ENCODE measurements around the gene TSPOAP1. TPM values are rescaled to one million over a fixed set of nuclear protein-coding genes. Genes with fewer than 3 reads are reported as not detected.

TSPOAP1 gene
- total RNA-seq, 1 donor from 2014 or later = 0.79 TPM

GRCh38 chr17:58312021-58312630 lies 16.5 kb downstream of the TSPOAP1 start:
- peaks cover 2% of the 10 kb centered on the region for H3K9me3 Mint-ChIP-seq (ENCODE audit: unreplicated experiment)
- no peaks in the 10 kb centered on the region for H3K4me1 ChIP-seq (ENCODE audit: insufficient read depth, low read length)
- H3K27me3 Mint-ChIP-seq (ENCODE audit: low read depth, unreplicated experiment) = peaks cover 33% of the 10 kb centered on the region
- H3K27me3 ChIP-seq (ENCODE audit: insufficient read depth, low read length) = no peaks in the 10 kb centered on the region
- H3K79me2 ChIP-seq (ENCODE audit: insufficient read depth, low read length) = no peaks in the 10 kb centered on the region
- H3K9me3 ChIP-seq (ENCODE audit: insufficient read depth, low read depth, low read length) = no peaks in the 10 kb centered on the region
- TF ChIP-seq CTCF (IDR thresholded peaks at IDR 0.05; ENCODE audit: insufficient read depth, low read depth, low read length) (no peak), EZH2 (IDR thresholded peaks at IDR 0.05; ENCODE audit: insufficient read depth, low read length) (no peak)
- no peaks in the 10 kb centered on the region for H3K4me1 Mint-ChIP-seq (ENCODE audit: low read depth, unreplicated experiment)
- no peaks in the 10 kb centered on the region for H3K36me3 ChIP-seq (ENCODE audit: insufficient read depth, low read length)
- H2AFZ ChIP-seq (ENCODE audit: low read depth, low read length) = no peak overlapping the region
- no peak overlapping the region for H3K4me3 Mint-ChIP-seq (ENCODE audit: unreplicated experiment)
- no peak overlapping the region for H3K9ac ChIP-seq (ENCODE audit: low read length)
- no peak overlapping the region for H3K4me2 ChIP-seq (ENCODE audit: low read length)
- H3K27ac Mint-ChIP-seq (ENCODE audit: unreplicated experiment) = no peak overlapping the region
- no peak overlapping the region for H3K27ac ChIP-seq (ENCODE audit: low read depth, low read length)
- no peaks in the 10 kb centered on the region for H4K20me1 ChIP-seq (ENCODE audit: insufficient read depth, low read length)
- no peak for DNase-seq (ENCODE audit: low read depth)
- no peak for FAIRE-seq
- H3K36me3 Mint-ChIP-seq (ENCODE audit: low read depth, unreplicated experiment) = no peaks in the 10 kb centered on the region
- no peak overlapping the region for H3K4me3 ChIP-seq (ENCODE audit: insufficient read depth, low read depth, low read length)

- no peak overlapping the region for H3K4me3 Mint-ChIP-seq (ENCODE audit: unreplicated experiment)
These were observed 17.1 kb downstream of the TSPOAP1 start for GRCh38 chr17:58311429-58311894.

More at GRCh38 chr17:58311429-58311894, 17.1 kb downstream of the TSPOAP1 start:
- H2AFZ ChIP-seq (ENCODE audit: low read depth, low read length) = no peak overlapping the region
- no peaks in the 10 kb centered on the region for H3K36me3 ChIP-seq (ENCODE audit: insufficient read depth, low read length)
- H3K27ac ChIP-seq (ENCODE audit: low read depth, low read length) = no peak overlapping the region
- H4K20me1 ChIP-seq (ENCODE audit: insufficient read depth, low read length) = no peaks in the 10 kb centered on the region
- Mint-ChIP-seq H3K27ac (ENCODE audit: unreplicated experiment) (no peak overlapping the region), H3K4me1 (ENCODE audit: low read depth, unreplicated experiment) (no peaks in the 10 kb centered on the region), H3K27me3 (ENCODE audit: low read depth, unreplicated experiment) (peaks cover 36% of the 10 kb centered on the region), H3K36me3 (ENCODE audit: low read depth, unreplicated experiment) (no peaks in the 10 kb centered on the region), H3K9me3 (ENCODE audit: unreplicated experiment) (peaks cover 2% of the 10 kb centered on the region)
- H3K9me3 ChIP-seq (ENCODE audit: insufficient read depth, low read depth, low read length) = no peaks in the 10 kb centered on the region
- TF ChIP-seq EZH2 (IDR thresholded peaks at IDR 0.05; ENCODE audit: insufficient read depth, low read length) = no peak
- TF ChIP-seq CTCF (IDR thresholded peaks at IDR 0.05; ENCODE audit: insufficient read depth, low read depth, low read length) = no peak
- no peak for DNase-seq (ENCODE audit: low read depth)
- H3K4me1 ChIP-seq (ENCODE audit: insufficient read depth, low read length) = no peaks in the 10 kb centered on the region
- H3K79me2 ChIP-seq (ENCODE audit: insufficient read depth, low read length) = no peaks in the 10 kb centered on the region
- H3K4me3 ChIP-seq (ENCODE audit: insufficient read depth, low read depth, low read length) = no peak overlapping the region
- H3K4me2 ChIP-seq (ENCODE audit: low read length) = no peak overlapping the region
- H3K27me3 ChIP-seq (ENCODE audit: insufficient read depth, low read length) = no peaks in the 10 kb centered on the region
- FAIRE-seq = no peak
- no peak overlapping the region for H3K9ac ChIP-seq (ENCODE audit: low read length)
